Muscle of back (tissue), 13 donors: ENCODE measurements around the gene FBXO42. TPM values are rescaled to one million over a fixed set of nuclear protein-coding genes. Genes with fewer than 3 reads are reported as not detected.
A peak's percentile ranks its signal among the peaks of the same experiment; 100 is the strongest.

Source experiments
- DNase-seq, 3 donors: peaks; one replicate each; pipeline versions ENCODE4 v3.0.0 to v3.0.0-alpha.2; 2013
- long read RNA-seq, 9 donors: transcript quantifications; one replicate each; lab custom pipeline, GENCODE V29; 2026
- polyA plus RNA-seq, 10 donors: library from polyadenylated mRNA; unstranded; fragments of 120-200 nt; gene quantifications; one replicate each; pipeline ENCODE4 v1.2.1, GENCODE V29; 2013; ENCODE audit not compliant: insufficient read length in 10 of 10

The FBXO42 gene
- 10 to 100 TPM; 13.5 to 17.9 (median 16.8) TPM for polyA plus RNA-seq
- long read RNA-seq, donor 1, full-length matches to known transcripts: 1 of 1 reads
- long read RNA-seq, donor 1, partial matches to known transcripts: 0 of 1 reads
- long read RNA-seq, donor 1, other reads (novel, unspliced or antisense): 0 of 1 reads
- long read RNA-seq, donor 2, full-length matches to known transcripts: 3 of 3 reads
- long read RNA-seq, donor 2, partial matches to known transcripts: 0 of 3 reads
- long read RNA-seq, donor 2, other reads (novel, unspliced or antisense): 0 of 3 reads
- long read RNA-seq, donor 3: 0 reads
- long read RNA-seq, donor 4, full-length matches to known transcripts: 1 of 1 reads
- long read RNA-seq, donor 4, partial matches to known transcripts: 0 of 1 reads
- long read RNA-seq, donor 4, other reads (novel, unspliced or antisense): 0 of 1 reads
- long read RNA-seq, donor 5, full-length matches to known transcripts: 6 of 6 reads
- long read RNA-seq, donor 5, partial matches to known transcripts: 0 of 6 reads
- long read RNA-seq, donor 5, other reads (novel, unspliced or antisense): 0 of 6 reads
- long read RNA-seq, donor 6, full-length matches to known transcripts: 6 of 6 reads
- long read RNA-seq, donor 6, partial matches to known transcripts: 0 of 6 reads
- long read RNA-seq, donor 6, other reads (novel, unspliced or antisense): 0 of 6 reads
- long read RNA-seq, donor 7, full-length matches to known transcripts: 2 of 2 reads
- long read RNA-seq, donor 7, partial matches to known transcripts: 0 of 2 reads
- long read RNA-seq, donor 7, other reads (novel, unspliced or antisense): 0 of 2 reads
- long read RNA-seq, donor 8: 0 reads
- long read RNA-seq, donor 9: 0 reads

DNA sequence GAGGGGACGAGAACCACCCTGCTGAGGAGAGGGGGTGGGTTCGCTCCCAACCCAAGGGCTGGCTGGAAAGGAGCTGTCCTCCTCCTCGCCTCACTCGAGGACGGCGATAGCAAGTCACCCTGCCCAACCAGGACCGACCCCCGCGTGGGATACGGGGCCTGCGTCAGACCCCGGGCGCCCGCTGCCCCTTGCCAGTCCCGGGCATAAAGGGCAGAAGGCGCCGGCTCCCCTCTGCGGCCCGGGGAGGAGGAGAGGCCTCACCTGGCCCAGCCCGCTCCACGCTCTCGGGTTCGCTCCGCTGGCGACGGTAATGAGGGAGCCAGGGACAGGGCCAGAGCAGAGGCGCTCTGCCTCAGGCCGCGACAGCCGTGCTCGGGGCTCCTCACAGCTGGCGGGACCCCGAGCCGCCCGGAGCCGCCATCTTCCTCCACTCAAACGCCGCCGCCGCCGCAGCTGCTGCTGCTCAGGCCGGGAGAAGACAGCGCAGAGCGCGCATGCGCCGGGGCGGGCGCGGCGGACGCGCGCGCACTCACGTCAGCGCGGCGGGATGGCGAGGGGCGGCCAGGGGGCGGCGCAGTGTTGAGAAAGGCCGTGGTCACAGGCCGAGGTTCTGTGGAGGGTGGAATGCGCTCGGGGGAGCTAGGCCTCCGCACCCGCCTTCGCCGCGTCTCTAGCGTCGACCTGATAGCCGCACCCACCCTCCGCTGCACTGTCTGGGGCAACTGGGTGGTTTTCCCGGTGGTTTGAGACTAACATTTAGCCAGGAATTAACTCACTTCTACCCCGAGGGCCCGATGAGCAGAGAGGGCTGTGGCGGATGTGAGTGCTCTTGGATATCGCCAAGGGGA is at the start of gene FBXO42:
Gene FBXO42 (minus strand): TSS at position 487 of the 848 bp plus-strand sequence. CDS start 37,062 bp downstream, outside the sequence.
- DNase-seq: peak; percentile 95 to 98 (median 98)

DNA sequence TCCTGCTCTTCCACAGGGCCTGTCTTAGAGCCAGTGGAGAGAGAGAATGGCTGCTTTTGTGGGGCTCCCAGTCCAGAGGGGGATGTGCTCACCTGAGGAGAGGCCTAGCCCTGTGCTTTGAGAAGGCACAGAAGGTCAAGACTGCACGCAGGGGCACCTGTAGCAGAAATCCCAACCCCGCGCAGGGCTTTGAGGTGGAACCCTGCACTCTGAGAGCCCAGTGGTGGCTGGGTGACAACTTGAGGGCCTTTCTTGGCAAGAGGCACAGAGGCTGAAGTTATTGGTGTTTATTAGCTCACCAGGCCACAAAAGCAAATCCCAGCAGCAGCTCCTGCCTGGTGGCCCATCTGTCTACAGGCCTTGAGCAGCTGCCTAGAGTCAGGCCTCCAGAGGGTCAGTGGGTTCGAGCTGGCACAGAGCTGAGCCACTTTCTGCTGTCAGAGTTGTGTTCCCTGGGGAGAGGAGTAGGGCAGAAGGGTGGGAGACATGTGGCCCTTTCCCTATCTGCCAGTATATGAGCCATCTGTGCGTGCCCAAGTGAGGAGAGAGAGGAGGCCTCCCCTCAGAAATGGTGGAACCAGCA is 46.2 kb upstream of the FBXO42 start:
- DNase-seq: no peak

DNA sequence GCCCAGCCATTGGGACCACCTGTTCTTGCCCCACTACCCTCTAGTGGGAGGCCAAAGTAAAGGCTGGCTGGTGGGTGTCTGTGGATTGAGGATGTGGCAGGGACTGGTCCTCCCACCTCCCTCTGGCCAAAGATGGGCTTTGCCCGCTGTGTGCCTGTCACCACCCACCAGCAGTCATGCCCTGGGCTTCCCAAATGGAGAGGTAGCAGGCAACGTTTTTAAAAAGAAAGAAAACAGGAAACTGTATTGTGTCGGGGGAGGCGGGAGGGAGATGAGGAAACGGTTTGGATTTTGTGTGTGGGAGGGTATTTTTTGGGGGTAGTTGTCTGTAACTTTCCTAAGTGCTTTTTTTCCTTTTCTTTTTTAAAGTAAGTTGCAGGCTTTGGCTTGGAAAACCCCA is 44.8 kb upstream of the FBXO42 start:
- DNase-seq: no peak

DNA sequence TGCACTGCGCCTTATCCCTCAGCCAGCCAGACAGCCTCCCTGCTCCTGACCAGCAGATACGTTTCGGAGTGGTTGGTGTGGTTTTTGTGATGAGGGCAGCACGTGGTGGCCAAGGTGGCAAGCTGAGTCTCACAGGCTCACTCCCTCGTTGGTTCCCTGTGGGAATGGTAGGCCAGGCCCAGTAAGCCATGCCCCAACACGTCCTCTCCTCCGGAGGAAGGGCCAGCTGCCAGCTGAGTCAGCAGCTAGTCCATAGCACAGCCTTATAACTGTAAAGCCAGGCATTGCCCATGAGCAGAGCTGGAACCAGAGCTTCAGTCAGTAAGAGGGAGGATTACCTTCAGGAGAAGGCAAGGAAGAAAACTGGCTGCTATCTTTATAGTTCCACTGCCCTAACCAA is 44.3 kb upstream of the FBXO42 start:
- peak in 1 of 3 donors; percentile 32 for DNase-seq

DNA sequence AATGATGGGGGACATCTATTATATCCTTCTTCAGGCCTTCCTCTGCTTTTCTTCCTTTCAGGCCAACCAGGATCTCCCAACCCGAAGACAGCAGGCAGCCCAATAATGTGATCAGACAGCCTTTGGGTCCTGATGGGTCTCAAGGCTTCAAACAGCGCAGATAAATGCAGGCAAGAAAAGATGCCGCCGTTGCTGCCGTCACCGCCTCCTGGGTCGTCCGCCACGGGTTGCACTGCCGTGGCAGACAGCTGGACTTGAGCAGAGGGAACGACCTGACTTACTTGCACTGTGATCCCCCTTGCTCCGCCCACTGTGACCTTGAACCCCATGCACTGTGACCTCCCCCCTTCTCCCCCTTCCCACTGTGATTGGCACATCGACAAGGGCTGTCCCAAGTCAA is 42.7 kb upstream of the FBXO42 start:
- no peak for DNase-seq

DNA sequence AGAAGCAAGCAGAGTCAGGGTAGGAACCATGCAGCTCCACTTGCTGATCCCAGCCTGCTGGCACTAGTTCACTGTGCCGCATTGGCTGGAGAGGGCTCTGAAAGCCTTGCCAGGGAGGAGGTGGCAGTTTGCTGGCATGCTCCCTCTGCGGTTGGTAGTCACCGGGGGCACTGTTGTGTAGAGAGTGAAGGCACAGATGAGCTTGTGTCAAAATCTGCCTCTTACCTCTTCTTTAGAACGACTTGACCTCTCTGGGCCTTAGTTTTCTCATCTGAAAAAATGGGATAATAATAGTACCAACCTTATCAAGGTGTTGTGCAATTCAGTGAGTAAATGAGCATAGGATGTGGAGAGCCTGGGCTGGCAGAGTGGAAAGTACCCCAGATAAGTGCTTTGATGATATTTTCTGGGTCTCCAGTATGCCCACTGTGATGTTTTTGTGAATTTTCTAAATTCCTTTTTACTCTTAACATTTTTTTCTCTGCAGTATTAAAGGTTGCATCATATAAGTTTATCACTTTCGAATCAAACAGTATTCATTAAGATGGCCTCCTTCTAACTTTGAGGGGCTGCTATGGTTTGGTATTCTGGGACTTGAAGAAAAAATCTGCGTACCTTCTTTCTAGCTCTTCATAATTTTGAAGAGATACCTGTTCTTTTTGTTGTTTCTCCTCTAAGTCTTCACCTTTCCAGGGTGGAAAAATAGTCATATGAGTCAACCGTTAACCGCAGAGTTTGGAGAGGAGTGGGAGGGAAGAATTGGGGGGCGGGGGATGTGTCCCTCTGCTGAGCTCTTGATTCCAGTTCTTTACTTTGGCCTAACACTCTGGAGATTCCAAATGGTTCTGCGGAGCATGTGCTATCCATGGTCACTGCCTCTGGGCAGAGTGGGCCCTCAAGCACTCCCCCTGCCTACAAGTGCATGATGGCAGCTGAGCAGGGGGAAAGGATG is 41.6 kb upstream of the FBXO42 start:
- DNase-seq: no peak

DNA sequence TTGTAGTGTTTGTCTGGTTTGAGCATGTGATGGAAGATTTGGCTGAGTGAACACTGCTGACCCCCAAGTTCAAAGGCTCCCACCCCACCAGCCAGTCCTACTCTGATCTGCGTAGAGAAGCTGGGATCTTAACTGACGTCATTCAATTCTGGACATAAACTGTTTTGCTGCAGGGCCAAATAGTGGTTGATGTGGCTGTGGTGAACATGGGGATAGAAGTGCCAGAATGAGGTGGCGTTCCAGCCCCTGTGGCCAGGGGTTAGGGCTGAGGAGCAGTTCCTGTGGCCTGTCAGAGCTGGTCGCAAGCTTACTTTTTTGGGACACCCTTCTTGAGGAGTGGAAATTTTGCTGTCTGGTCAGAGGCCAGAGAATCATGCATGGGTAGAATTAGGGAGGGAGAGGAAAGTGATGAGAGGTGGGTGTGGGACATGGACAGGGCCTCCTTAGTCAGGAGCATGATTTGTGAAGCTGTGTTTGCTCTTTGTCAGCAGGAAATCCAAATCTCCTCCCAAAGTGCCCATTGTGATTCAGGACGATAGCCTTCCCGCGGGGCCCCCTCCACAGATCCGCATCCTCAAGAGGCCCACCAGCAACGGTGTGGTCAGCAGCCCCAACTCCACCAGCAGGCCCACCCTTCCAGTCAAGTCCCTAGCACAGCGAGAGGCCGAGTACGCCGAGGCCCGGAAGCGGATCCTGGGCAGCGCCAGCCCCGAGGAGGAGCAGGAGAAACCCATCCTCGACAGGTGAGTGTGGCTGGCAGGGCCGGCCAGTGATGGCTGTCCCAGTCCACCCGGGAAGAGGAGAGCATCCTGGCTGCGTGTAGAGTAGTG is 40.7 kb upstream of the FBXO42 start:
- DNase-seq: no peak

DNA sequence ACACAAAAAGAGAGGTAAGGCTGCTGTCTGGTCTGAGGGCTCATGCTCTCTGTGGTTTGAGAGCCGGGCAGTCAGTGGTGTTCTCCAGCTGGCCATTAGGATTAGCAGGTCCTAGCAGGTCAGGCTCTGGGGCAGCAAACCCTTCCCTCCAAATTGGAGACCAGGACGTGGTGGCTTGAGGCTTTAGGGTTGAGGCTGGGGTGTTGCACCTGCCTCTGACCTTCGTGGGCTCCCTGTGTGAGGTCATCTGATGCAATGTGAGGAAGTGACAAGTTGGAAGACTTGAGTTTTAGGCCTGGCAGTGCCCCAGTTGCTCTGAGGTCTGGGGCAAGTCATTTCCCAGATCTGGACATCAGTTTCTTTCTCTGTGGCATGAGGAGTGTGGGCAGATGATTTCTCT is 39.1 kb upstream of the FBXO42 start:
- no peak for DNase-seq

DNA sequence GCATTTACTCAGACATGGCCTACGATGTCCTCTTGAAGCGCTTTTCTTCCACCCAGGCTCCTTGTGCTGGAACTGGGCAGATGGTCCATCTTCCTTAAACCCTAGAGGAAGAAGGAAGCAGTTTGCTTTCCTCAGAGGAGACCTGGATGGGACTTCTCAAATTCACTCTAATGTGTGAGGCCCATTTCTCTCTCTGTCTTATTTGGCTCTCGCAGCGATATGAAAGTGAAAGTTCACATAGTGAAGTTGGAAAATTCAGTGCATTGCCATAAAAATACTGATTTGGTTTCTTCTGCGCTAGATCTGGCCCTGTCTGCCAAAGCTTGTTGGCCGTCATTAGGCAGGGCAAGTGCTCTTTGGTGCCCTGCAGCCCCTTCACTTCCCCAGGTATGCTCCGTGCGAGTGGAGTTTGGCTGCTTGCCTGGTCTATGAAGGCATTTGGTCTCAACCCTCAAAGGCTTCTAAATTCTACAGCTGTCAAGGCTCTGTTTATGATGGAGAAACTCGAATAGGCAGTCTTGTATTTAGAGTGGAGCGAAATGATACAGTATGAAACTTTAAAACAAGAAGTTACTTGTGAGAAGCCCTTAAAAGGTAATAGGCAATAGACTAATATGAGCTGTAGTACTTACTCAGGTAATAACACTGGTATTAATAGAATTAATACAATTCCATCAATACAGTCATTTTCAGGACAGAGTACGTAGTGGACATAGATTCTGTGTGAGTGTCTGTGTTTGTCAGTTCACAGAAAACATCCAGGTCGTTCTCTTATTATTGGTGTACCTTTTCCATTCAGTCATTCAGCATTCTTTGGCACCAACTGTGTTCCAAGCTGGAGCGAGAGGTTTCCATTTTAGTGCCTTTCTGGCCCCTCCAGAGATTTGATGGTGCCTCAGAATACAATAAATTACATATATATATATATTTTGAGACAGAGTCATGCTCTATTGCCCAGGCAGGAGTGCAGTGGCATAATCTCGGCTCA is 35.2 kb upstream of the FBXO42 start:
- peak; percentile 41 to 87 (median 64) for DNase-seq

DNA sequence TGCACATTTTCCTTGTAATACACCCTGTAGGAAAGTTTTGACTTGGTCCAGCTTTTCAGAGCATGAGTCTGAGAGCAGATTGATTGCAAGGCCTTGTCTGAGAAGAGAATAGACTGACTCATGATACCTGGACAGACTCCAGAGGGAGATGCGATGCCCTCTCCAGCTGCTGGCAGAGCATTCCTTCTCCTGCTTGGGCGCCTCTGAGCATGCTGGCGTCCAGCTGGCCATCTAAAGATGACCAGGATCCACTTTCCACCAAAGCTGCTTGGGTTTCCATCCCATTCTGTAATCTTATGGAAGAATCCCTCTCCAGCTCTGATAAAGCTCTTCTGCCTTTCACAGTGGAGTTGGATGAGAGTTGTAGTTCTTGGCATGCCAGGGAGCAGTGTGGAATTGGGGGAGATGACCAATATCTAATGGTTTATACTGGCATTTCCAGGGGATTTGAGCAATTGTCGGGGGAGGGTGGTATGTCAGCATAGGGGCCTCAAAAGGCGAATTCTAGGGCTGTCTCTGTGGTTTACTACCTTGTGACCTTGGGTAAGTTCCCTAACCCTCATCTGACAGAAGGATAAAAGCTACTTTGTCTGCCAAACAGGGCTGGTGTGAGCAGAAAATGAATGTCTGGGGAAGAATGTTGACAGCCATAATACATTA is 34.3 kb upstream of the FBXO42 start:
- peak; percentile 47 to 63 (median 49) for DNase-seq

DNA sequence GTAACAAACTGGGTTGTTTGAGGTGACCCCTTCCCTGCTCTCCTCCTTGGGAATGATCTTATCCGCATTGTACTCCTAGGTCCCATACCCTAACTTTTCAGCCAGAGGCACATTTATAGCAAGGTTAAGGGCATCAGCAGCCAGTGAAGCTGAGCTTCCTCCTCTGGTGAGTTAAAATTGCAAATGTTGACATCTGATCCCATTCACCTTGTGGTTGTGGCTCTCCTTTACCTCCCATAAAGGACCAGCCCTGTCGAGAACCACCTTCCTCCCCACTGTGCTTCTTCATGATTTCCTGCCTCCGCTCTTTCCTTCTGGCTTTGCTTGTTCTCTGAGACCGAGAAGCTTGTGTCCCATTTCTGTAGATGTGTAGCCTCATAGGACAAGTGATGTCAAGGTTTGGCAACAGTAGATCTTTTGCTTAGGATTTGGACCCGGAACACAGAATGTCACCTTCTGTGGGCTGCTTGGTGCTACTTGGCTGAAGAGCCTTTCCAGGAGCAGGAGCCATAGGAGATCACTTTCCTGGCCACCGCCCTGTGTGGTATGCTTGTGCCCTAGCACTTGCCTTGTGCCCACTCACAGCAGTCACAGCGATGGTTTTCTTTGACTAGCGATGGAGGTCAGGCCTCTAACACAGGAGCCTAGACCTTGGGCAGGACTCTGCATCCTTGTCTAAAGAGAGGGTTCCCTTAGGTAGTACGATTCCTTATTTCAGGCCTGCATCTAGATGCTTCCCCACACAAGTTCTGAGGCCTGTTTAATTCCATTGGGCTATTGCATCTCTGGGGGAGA is 33.6 kb upstream of the FBXO42 start:
- DNase-seq: no peak

DNA sequence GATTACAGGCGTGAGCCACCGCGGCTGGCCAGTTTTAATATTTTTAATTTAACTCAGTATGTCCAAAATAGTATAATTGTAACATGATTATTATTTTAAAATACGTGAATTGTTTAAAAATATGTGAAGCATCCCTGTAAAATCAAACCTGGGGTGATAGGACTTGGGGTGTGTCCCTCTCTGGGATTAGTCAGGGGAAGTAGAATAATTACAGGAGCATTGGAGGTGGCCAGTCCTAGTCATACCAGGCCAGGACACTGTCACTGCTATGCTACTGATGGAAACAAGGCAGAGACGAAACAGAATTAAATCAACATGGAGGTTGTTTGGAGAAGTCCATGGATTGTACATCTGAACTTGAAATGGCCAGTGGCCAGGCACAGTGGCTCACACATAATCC is 31.6 kb upstream of the FBXO42 start:
- DNase-seq: no peak

DNA sequence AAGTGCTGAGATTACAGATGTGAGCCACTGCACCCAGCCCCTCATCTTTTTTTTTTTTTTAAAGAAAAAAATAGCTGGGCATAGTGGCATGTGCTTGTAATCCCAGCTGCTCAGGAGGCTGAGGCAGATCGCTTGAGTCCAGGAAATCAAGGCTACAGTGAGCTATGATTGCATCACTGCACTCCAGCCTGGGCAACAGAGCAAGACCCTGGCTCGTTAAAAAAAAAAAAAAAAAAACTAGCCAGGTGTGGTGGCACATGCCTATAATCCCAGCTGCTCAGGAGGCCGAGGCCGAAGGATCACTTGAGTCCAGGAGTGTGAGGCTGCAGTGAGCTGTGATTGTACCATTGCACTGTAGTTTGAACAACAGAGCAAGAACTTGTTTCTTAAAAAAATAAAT is 28.6 kb upstream of the FBXO42 start:
- no peak for DNase-seq

DNA sequence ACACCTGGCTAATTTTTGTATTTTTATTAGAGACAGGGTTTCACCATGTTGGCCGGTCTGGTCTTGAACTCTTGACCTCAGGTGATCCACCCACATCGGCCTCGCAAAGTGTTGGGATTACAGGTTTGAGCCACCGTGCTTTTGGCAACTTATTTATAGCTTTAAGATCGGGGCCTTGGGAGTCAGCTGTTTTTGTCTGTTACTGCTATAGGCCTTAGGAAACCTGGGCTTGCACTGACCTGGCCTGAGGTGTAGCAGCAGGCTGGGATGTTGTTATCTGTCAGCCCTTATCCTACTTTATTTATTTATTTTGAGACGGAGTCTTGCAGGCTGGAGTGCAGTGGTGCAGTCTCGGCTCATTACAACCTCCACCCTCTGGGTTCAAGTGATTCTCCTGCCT is 26.2 kb upstream of the FBXO42 start:
- no peak for DNase-seq

DNA sequence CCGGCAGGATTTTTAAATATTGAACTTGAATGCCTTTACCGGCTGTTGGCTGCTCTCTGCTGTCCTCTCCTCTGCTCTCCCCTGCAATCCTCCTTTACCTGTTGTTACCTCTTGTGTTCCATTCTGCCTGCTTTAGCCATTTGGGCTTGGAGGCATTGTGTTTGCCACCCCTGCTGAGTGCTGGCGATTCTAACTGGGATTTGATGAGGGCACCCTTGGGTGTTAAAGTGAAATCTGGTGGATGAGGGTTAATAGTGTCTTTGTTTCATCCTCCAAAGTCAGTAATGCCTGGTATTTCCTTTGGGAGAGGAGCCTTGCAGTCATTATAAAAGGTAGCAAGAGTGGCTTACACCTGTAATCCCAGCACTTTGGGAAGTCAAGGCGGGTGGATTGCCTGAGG is 24.7 kb upstream of the FBXO42 start:
- no peak for DNase-seq

DNA sequence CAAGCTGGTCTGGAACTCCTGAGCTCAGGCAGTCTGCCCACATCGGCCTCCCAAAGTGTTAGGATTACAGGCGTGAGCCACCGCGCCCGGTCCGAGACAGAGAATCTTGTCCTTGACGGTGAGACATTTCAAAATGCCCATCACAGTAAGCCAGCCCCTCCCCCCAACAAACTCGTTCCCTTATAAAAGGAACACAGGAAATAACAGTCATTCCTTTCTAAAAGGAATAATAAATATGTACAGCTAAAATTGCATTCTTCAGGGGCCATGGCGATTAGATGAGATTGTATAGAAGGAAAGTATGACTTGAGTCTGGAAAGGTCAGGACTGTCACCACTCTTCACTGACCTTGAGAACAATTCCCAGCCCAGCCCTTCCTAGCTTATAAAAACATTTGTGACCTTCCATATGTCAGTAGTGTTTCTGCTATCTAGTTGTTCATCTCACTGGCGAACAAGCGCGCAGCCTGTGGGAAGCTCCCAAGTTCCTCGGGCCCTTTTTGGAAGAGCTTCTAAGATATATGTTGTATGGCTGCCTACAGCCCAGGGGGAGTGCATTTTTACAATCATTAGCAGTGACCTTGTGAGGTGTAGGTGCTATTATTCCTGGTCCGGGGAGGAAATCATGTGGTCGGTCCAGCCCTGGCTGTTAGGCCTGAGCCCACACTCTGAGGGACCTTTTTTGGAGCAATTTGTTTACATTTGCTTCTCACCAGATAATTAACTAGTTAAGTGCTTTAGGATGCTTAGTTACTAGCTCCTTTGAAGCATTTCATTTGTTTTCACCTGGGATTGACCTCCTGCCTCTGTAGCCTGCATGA is 23.5 kb upstream of the FBXO42 start:
- DNase-seq: peak in 1 of 3 donors; percentile 33
